Measurements from ENCODE around the gene FKBP8.

The FKBP8 gene

GRCh38 chr19:18483119-18483890 lies 60.1 kb downstream of the FKBP8 start:
- no peak overlapping the region for H3K4me3 ChIP-seq (ENCODE audit: low read length)
- TF ChIP-seq ZNF274 (IDR thresholded peaks at IDR 0.05; ENCODE audit: low read depth, low read length) = no peak
